GM21367 (cell line): ENCODE measurements around the gene RBCK1.
A peak's percentile ranks its signal among the peaks of the same experiment; 100 is the strongest.

ENCODE experiments used
- ATAC-seq: cut with Tn5 transposase; IDR thresholded peaks from one replicate; pipeline ENCODE4 v1.9.1; 2021; ENCODE audit not compliant: unreplicated experiment

The RBCK1 gene

DNA sequence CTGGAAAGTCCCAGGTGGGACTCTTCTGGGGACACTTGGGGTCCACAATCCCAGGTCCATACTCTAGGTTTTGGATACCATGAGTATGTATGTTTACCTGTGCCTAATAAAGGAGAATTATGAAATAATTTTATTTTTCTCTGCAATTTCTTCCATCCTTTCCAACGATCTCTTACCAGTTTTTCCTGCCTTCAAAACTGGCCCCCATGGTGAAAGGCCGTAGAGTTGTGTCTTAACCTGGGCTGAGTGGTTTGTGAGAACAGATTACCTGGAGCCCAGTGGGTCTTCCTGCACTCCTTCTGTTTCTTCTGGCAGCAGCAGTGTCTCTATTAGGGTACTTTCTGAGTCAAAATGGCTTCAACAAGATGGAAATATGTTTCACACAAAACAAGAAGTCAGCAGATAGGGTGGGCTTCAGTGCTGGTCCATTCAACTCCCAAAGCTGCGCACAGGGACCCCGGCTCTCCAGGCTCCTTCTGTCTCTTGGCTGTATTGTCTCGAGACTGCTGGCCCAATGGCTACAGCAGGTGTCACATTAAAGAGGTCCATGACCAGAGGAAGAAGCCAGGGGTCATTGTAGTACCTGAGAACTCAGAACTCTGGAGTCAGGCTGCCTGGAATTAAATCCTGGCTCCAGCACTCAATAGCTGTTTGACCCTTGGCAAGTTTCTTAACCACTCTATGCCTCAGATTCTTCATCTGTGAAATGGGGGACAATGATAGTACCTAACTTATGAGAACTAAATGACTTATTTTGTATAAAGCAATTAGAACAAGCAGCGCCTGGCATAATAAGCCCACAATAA lies 10.5 kb upstream of the RBCK1 start:
- ATAC-seq, result no peak

DNA sequence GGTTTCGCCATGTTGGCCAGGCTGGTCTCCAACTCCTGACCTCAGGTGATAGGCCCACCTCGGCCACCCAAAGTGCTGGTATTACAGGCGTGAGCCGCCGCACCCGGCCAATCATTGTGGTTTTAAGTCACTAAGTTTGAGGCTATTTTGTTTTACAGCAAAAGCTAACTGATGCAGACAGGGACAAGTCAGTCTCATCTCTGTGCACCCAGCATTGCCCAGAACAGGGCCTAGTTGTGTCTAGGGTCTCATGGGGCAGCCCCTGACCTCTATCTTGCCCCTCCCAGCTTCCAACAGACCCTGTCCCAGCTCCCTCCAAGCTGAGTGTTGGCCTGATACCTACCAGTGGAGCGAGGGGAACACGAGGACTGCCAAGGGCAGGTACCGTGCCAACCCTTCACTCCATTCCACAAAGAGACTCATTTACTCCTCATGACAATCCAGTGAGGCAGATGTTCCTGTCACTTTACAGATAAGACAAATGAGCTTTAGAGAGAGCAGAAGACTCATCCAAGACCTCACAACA lies 8.9 kb upstream of the RBCK1 start:
- ATAC-seq, result no peak

DNA sequence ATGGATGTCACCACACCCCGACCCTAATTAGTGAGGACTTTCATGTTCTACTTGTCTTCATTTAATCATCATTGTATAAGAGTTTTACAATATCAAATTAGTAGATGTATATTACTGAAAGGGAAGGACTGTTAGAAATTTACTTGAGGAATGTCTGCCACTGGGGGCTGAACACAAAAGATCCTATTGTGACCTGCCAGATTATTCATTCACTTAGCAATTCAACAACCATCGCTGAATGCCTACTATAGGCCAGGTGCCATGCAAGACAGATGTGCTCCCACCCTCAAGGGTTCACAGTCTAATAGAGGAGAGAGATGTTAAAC lies 8.0 kb upstream of the RBCK1 start:
- no peak for ATAC-seq

GRCh38 chr20:400454-401275 lies 7.4 kb upstream of the RBCK1 start:
- no peak for ATAC-seq

- ATAC-seq, result no peak
These were observed 6.2 kb upstream of the RBCK1 start for GRCh38 chr20:401682-402495.

DNA sequence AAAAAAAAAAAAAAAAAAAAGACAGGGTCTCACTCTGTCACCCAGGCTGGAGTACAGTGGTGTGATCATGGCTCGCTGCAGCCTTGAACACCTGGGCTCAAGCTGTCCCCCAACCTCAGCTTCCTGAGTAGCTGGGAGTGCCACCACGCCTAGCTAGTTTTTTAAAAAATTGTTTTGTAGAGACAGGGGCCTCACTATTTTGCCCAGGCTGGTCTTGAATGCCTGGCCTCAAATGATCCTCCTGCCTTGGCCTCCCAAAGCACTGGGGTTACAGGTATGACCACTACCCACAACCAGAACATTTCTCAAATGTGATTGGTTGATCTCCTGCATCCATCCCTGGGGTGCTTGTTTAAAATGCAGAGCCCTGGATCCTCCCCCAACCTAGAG lies 5.6 kb upstream of the RBCK1 start:
- ATAC-seq, result no peak

GRCh38 chr20:402898-403581 lies 5.1 kb upstream of the RBCK1 start:
- ATAC-seq, result no peak

- ATAC-seq, result no peak
These were observed 4.5 kb upstream of the RBCK1 start for GRCh38 chr20:403582-403957.

DNA sequence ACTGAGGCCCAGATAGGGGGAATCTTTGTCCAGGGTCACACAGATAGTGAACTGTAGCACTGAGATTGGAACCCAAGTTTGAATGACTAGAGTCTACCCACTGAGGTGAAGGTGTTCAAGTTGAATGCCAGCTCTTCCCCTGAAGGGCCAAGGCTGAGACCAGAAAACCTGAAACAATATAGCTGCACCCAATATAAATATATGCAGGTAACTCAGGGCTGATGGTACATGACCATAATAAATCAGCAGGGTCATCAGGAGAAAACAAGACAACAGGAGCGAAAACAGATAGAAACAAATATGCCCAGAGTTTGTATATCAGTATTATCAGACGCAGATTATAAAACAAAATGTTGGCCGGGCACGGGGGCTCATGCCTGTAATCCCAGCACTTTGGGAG lies 4.0 kb upstream of the RBCK1 start:
- no peak for ATAC-seq

- no peak for ATAC-seq
These were observed 1.6 kb upstream of the RBCK1 start for GRCh38 chr20:406200-407132.

DNA sequence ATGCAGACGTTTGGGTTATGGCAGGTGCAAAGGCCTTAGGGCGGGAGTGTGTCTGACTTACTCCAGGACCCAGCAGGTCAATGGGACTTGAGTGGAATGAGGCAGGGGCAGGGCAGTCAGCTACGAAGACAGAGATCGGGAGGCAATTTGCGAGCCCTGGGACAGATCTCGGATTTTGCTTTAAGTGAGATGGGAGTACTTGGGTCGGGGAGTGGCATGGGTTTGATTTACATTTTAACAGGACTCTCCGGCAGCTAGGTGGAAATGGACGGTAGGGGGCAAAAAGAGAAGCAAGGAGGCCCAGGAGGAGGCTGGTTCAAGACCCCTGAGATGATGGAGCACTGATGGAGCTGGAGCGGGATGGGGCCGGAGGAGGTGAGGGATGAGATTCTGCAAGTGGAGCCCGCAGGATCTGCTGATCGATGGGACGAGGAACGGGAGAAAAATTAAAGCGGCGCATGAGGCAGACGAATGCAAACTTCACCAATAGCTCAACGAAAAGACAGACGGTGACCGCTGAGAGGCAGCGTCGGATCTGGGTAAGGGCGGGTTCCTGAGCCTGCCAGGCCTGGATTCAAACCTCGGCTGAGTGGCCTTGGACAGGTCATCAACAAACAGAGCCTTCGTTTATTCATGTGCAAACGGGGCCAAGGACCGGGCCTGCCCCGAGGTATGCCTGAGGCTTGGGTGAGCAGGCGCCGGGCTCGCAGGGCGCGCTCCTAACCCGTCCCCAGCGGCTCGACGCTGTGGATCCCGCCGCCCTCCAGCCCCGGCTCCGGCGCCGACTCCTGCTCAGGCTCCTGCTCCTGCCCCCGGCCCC lies 756 bp upstream of the RBCK1 start:
- peak; percentile 55 for ATAC-seq

DNA sequence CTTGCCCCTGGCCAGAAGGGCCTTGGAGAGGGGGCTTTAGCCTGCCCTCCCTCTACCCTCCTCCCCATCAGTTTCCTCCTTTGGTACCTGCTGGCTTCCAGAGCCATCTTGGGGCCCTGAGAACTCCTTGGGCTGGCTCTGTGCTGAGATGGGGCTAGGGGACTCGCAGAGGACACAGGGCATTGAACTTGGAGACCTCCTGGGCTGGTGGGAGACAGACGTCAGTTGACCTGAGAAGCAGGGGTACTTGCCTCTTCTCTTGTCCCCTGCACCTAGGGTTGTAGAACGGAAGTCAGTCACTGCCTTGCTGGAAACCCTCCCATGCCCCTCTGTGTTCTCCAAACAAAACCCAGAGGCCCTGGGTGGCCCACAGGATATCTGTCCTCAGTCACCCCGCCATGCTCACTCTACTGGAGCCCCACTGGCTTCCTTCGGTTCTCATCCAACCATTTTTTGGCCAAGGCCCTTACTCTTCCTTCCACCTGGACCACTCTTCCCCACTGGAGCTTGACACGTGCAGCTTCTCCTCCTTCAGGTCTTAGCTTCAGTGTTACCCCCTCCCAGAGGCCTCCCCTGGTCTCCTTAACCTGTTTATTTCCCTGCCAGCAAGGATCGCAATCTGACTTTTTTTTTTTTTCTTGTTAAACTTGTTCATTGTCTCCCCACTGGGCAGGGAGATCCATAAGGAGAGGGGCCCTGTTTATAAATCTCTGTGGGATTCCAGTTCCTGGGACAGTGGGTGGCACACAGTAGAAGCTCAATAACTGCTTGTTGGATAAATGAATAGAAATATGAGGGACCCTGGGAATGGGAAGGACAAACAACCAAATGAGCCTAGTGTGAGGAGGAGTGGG lies 971 bp downstream of the RBCK1 start:
- peak; percentile 11 for ATAC-seq

DNA sequence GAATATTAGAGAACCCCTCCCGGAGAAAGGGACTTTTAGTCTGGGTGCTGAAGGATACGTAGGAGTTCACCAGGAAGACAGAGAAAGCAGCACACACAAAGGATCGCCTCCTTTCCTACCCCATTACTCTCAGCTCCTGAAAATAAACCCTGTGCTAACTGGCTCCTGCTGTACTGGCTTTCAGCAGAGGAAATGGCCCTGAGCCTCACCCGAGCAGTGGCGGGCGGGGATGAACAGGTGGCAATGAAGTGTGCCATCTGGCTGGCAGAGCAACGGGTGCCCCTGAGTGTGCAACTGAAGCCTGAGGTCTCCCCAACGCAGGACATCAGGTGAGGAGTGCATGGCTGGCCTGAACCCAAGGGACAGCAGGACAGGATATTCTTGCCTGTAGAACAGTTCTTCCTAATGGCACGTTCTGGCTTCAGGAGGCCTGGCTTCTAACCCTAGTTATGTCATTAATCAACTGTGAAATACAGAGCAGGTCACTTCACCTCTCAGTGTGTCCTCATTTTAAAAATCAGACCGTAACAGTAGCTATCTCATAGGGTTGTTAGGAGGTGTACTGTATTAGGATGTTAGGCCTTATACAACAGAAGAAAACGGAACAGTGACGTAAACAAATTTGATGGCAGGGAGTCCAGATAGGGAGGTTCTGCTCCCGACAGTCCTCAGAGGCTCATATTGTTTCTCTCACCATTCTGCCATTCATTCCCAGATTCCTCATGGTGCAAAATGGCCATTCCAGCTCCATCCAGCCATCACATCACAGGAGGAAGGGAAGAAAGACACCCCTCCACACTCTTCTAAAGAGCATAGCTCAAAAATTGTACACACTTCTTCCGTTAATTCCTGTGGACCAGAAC lies 1.8 kb downstream of the RBCK1 start:
- no peak for ATAC-seq

GRCh38 chr20:412081-412480 lies 4.0 kb downstream of the RBCK1 start:
- ATAC-seq, result no peak

- no peak for ATAC-seq
These were observed 6.1 kb downstream of the RBCK1 start for GRCh38 chr20:414161-414560.

DNA sequence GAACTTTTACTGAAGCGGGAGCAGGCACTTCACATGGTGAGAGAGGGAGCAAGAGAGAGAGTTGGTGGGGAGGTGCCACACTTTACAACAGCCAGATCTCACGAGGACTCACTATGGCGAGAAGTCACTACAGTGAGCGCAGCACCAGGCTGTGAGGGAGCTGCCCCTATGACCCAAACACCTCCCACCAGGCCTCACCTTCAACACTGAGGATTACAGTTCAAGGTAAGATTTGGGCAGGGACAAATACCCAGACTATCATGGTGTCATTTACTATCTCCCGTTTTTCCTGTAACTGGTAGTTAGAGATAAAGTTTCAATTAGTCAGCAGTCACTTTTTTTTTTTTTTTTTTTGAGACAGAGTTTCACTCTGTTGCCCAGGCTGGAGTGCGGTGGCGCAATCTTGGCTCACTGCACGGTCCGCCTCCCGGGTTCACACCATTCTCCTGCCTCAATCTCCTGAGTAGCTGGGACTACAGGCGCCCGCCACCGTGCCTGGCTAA lies 7.8 kb downstream of the RBCK1 start:
- ATAC-seq, result no peak
